ENCODE results near the gene RASA2.

- TF ChIP-seq SUPT20H (IDR thresholded peaks at IDR 0.05; ENCODE audit: borderline replicate concordance, control insufficient read depth, low read depth, low read length) (no peak), CTCF (IDR thresholded peaks at IDR 0.05 in 2 of 3, conservative IDR thresholded peaks at IDR 0.05 in 1 of 3; ENCODE audit: control insufficient read depth in 2 of 3, extremely low read depth in 1 of 3, insufficient read depth in 1 of 3, low read depth in 3 of 3, low read length in 3 of 3) (no peak), MAX (IDR thresholded peaks at IDR 0.05; ENCODE audit: low read depth, low read length) (no peak), IKZF1 (conservative IDR thresholded peaks at IDR 0.05) (no peak)
Observed at GRCh38 chr3:141663993-141664392, 177.2 kb downstream of the RASA2 start.

Measured in GM12878 (cell line).